SK-N-SH treated with all-trans-retinoic acid at 6 μM for 48 hours (cell line): Measurements from ENCODE around the gene CPNE4.
A peak's percentile ranks its signal among the peaks of the same experiment; 100 is the strongest.

ENCODE experiments used
- ATAC-seq: fragments of 200-7000 bp; cut with Tn5 transposase; 3 replicates; pipeline ENCODE4 v1.9.1; 2020; ENCODE audit warnings: mild to moderate bottlenecking, moderate library complexity
- ARNTL ChIP-seq: fragments of 450-650 bp; formaldehyde crosslinking; IDR thresholded peaks from 2 replicates; pipeline ENCODE4 v1.5.0; 2020; ENCODE audit warnings: low read depth, mild to moderate bottlenecking, moderate library complexity, borderline replicate concordance
- BACH2 ChIP-seq: fragments of 250-450 bp; sonication (Bioruptor Pico); IDR thresholded peaks from 2 replicates; pipeline ENCODE4 v1.9.0; 2021; ENCODE audit warnings: mild to moderate bottlenecking, borderline replicate concordance
- CSDC2 ChIP-seq: fragments of 250-450 bp; sonication (Bioruptor Pico); IDR thresholded peaks from 2 replicates; pipeline ENCODE4 v1.5.0; 2020; ENCODE audit warnings: mild to moderate bottlenecking, moderate library complexity
- GLIS3 ChIP-seq: fragments of 250-450 bp; sonication (Bioruptor Pico); IDR thresholded peaks from 2 replicates; pipeline ENCODE4 v1.5.0; 2020; ENCODE audit warnings: mild to moderate bottlenecking, moderate library complexity
- OSR1 ChIP-seq: fragments of 250-450 bp; sonication (Bioruptor Pico); IDR thresholded peaks from 2 replicates; pipeline ENCODE4 v1.8.0; 2022; ENCODE audit warnings: moderate library complexity, mild to moderate bottlenecking, inconsistent platforms
- PPARA ChIP-seq: fragments of 250-450 bp; sonication (Bioruptor Pico); IDR thresholded peaks from 2 replicates; pipeline ENCODE4 v1.5.0; 2020; ENCODE audit warnings: mild to moderate bottlenecking, borderline replicate concordance
- RARB ChIP-seq: fragments of 250-450 bp; sonication (Bioruptor Pico); IDR thresholded peaks from 2 replicates; pipeline ENCODE4 v1.8.0; 2021; ENCODE audit warnings: mild to moderate bottlenecking, moderate library complexity
- SNAI2 ChIP-seq: fragments of 250-450 bp; sonication (Bioruptor Pico); IDR thresholded peaks from 2 replicates; pipeline ENCODE4 v1.5.0; 2020; ENCODE audit warnings: mild to moderate bottlenecking, moderate library complexity
- TCF4 ChIP-seq: fragments of 250-450 bp; sonication (Bioruptor Pico); IDR thresholded peaks from 2 replicates; pipeline ENCODE4 v1.8.0; 2021; ENCODE audit warnings: mild to moderate bottlenecking, moderate library complexity, borderline replicate concordance
- TOX ChIP-seq: fragments of 250-450 bp; sonication (Bioruptor Pico); IDR thresholded peaks from 2 replicates; pipeline ENCODE4 v1.8.0; 2021; ENCODE audit warnings: mild to moderate bottlenecking, moderate library complexity, borderline replicate concordance
- ZC3H10 ChIP-seq: fragments of 250-450 bp; sonication (Bioruptor Pico); IDR thresholded peaks from 2 replicates; pipeline ENCODE4 v1.5.1; 2021; ENCODE audit warnings: mild to moderate bottlenecking, moderate library complexity
- ZFP3 ChIP-seq: fragments of 250-450 bp; sonication (Bioruptor Pico); IDR thresholded peaks from 2 replicates; pipeline ENCODE4 v1.5.0; 2020; ENCODE audit warnings: mild to moderate bottlenecking, moderate library complexity
- ZFP30 ChIP-seq: fragments of 450-650 bp; formaldehyde crosslinking; IDR thresholded peaks from 2 replicates; pipeline ENCODE4 v1.5.0; 2022; ENCODE audit warnings: mild to moderate bottlenecking, moderate library complexity
- ZNF565 ChIP-seq: fragments of 450-650 bp; formaldehyde crosslinking; conservative IDR thresholded peaks from 2 replicates; pipeline ENCODE4 v1.5.0; 2020; ENCODE audit warnings: low read depth, mild to moderate bottlenecking, moderate library complexity
- ZNF70 ChIP-seq: fragments of 450-650 bp; formaldehyde crosslinking; IDR thresholded peaks from 2 replicates; pipeline ENCODE4 v1.5.0; 2020; ENCODE audit warnings: mild to moderate bottlenecking, moderate library complexity
- ZNF8 ChIP-seq: fragments of 450-650 bp; formaldehyde crosslinking; IDR thresholded peaks from 2 replicates; pipeline ENCODE4 v1.5.0; 2020; ENCODE audit warnings: mild to moderate bottlenecking, moderate library complexity
- TF ChIP-seq, protein P1 (sequence below): fragments of 250-450 bp; sonication (Bioruptor Pico); IDR thresholded peaks from 2 replicates; pipeline ENCODE4 v1.8.0; 2021; ENCODE audit warnings: low read depth, mild to moderate bottlenecking, moderate library complexity, borderline replicate concordance
- TF ChIP-seq, protein P2 (sequence below): fragments of 250-450 bp; sonication (Bioruptor Pico); IDR thresholded peaks from 2 replicates; pipeline ENCODE4 v1.5.1; 2021; ENCODE audit warnings: mild to moderate bottlenecking, moderate library complexity
- TF ChIP-seq, protein P3 (sequence below): fragments of 250-450 bp; sonication (Bioruptor Pico); IDR thresholded peaks from 2 replicates; pipeline ENCODE4 v1.5.0; 2020; ENCODE audit warnings: mild to moderate bottlenecking, moderate library complexity
- TF ChIP-seq, protein P4 (sequence below): fragments of 250-450 bp; sonication (Bioruptor Pico); IDR thresholded peaks from 2 replicates; pipeline ENCODE4 v1.8.0; 2020; ENCODE audit warnings: mild to moderate bottlenecking, moderate library complexity, borderline replicate concordance
- TF ChIP-seq, protein P5 (sequence below): fragments of 250-450 bp; sonication (Bioruptor Pico); IDR thresholded peaks from 2 replicates; pipeline ENCODE4 v1.5.1; 2020; ENCODE audit warnings: low read depth, mild to moderate bottlenecking, moderate library complexity

The CPNE4 gene

DNA sequence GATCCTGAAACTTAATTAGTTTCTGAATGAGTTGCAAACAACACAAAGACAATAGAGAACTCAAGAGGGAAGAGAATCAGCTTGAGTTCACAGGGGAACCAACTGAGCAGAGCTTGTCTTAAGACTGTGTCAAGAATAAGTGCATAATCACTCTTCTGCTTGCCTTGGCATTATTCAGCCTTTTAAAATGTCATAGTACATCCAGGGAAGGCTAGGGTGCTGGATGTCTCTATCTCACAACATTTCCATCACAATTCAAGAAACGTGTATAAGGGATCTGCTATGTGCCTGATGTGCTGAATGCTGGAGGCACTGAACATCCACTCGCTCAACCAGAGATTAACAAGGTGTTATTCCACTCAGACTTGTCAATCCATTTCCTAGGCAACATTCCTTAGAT is 122.6 kb downstream of the CPNE4 start:
- no peak for ATAC-seq
- TF ChIP-seq ZFP30 (CRISPR knock-in tag) (no peak), RARB (CRISPR knock-in tag) (no peak), ZNF8 (CRISPR knock-in tag) (no peak), ZC3H10 (no peak), TOX (CRISPR knock-in tag) (no peak), ZFP3 (CRISPR knock-in tag) (no peak)
- TF ChIP-seq, protein P1, sequence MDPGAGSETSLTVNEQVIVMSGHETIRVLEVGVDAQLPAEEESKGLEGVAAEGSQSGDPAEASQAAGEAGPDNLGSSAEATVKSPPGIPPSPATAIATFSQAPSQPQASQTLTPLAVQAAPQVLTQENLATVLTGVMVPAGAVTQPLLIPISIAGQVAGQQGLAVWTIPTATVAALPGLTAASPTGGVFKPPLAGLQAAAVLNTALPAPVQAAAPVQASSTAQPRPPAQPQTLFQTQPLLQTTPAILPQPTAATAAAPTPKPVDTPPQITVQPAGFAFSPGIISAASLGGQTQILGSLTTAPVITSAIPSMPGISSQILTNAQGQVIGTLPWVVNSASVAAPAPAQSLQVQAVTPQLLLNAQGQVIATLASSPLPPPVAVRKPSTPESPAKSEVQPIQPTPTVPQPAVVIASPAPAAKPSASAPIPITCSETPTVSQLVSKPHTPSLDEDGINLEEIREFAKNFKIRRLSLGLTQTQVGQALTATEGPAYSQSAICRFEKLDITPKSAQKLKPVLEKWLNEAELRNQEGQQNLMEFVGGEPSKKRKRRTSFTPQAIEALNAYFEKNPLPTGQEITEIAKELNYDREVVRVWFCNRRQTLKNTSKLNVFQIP = no peak
- TF ChIP-seq, protein P2, sequence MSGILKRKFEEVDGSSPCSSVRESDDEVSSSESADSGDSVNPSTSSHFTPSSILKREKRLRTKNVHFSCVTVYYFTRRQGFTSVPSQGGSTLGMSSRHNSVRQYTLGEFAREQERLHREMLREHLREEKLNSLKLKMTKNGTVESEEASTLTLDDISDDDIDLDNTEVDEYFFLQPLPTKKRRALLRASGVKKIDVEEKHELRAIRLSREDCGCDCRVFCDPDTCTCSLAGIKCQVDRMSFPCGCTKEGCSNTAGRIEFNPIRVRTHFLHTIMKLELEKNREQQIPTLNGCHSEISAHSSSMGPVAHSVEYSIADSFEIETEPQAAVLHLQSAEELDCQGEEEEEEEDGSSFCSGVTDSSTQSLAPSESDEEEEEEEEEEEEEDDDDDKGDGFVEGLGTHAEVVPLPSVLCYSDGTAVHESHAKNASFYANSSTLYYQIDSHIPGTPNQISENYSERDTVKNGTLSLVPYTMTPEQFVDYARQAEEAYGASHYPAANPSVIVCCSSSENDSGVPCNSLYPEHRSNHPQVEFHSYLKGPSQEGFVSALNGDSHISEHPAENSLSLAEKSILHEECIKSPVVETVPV = no peak

DNA sequence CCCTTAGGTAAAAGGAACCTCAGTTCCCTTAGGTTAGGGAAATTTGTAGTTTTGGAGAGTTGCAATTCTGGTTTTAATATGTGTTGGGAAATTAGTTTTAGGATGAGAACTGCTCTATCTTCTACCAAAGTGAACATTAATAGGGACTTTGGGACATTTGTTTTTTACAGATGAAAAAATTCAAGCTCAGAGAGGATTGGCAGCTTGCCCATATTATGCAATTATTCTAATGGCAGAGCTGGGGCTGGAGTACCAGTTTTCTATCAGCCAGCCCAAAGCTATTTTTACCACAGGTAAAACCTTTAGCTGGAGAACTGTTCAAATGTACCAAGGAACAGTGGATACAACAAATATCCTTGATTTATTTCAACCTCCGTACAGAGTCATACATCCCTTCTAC is 127.0 kb downstream of the CPNE4 start:
- TF ChIP-seq, protein P3, sequence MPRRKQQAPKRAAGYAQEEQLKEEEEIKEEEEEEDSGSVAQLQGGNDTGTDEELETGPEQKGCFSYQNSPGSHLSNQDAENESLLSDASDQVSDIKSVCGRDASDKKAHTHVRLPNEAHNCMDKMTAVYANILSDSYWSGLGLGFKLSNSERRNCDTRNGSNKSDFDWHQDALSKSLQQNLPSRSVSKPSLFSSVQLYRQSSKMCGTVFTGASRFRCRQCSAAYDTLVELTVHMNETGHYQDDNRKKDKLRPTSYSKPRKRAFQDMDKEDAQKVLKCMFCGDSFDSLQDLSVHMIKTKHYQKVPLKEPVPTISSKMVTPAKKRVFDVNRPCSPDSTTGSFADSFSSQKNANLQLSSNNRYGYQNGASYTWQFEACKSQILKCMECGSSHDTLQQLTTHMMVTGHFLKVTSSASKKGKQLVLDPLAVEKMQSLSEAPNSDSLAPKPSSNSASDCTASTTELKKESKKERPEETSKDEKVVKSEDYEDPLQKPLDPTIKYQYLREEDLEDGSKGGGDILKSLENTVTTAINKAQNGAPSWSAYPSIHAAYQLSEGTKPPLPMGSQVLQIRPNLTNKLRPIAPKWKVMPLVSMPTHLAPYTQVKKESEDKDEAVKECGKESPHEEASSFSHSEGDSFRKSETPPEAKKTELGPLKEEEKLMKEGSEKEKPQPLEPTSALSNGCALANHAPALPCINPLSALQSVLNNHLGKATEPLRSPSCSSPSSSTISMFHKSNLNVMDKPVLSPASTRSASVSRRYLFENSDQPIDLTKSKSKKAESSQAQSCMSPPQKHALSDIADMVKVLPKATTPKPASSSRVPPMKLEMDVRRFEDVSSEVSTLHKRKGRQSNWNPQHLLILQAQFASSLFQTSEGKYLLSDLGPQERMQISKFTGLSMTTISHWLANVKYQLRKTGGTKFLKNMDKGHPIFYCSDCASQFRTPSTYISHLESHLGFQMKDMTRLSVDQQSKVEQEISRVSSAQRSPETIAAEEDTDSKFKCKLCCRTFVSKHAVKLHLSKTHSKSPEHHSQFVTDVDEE (CRISPR knock-in tag) = no peak
- ATAC-seq = no peak

DNA sequence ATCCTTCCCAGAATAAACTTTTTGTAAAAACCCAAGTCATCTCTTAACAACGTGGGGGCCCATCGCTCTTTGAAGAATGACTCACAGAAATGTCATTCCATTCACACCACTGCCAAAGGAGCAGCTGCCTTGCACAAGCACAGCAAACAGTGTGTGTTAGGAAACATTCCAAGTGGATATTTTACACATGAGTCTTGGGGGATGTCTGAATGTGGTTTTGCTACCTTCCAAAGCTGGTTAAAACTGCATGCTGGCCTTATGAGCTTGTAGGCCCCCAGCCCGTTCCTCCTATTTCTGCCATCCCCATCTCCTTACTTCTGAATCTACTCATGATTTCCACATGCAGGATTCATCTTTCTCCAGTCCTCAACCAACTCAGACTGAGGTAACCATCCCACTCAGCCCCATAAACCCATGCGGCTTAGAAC is 130.8 kb downstream of the CPNE4 start:
- TF ChIP-seq ZFP3 (CRISPR knock-in tag) (no peak), TOX (CRISPR knock-in tag) (no peak), ARNTL (CRISPR knock-in tag) (no peak), ZNF565 (CRISPR knock-in tag) (no peak), ZNF70 (CRISPR knock-in tag) (no peak), SNAI2 (CRISPR knock-in tag) (no peak), CSDC2 (no peak), ZNF8 (CRISPR knock-in tag) (no peak), BACH2 (CRISPR knock-in tag) (no peak), OSR1 (CRISPR knock-in tag) (no peak), PPARA (CRISPR knock-in tag) (no peak), ZC3H10 (no peak), GLIS3 (CRISPR knock-in tag) (no peak), RARB (CRISPR knock-in tag) (no peak), ZFP30 (CRISPR knock-in tag) (no peak), TCF4 (CRISPR knock-in tag) (no peak)
- TF ChIP-seq, protein P1 = no peak
- TF ChIP-seq, protein P4, sequence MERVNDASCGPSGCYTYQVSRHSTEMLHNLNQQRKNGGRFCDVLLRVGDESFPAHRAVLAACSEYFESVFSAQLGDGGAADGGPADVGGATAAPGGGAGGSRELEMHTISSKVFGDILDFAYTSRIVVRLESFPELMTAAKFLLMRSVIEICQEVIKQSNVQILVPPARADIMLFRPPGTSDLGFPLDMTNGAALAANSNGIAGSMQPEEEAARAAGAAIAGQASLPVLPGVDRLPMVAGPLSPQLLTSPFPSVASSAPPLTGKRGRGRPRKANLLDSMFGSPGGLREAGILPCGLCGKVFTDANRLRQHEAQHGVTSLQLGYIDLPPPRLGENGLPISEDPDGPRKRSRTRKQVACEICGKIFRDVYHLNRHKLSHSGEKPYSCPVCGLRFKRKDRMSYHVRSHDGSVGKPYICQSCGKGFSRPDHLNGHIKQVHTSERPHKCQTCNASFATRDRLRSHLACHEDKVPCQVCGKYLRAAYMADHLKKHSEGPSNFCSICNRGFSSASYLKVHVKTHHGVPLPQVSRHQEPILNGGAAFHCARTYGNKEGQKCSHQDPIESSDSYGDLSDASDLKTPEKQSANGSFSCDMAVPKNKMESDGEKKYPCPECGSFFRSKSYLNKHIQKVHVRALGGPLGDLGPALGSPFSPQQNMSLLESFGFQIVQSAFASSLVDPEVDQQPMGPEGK (CRISPR knock-in tag) = no peak
- TF ChIP-seq, protein P2 = no peak
- TF ChIP-seq, protein P5, sequence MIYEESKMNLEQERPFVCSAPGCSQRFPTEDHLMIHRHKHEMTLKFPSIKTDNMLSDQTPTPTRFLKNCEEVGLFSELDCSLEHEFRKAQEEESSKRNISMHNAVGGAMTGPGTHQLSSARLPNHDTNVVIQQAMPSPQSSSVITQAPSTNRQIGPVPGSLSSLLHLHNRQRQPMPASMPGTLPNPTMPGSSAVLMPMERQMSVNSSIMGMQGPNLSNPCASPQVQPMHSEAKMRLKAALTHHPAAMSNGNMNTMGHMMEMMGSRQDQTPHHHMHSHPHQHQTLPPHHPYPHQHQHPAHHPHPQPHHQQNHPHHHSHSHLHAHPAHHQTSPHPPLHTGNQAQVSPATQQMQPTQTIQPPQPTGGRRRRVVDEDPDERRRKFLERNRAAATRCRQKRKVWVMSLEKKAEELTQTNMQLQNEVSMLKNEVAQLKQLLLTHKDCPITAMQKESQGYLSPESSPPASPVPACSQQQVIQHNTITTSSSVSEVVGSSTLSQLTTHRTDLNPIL (CRISPR knock-in tag) = no peak
- peak; percentile 89 for ATAC-seq
